Measurements from ENCODE around the gene TTC23. TPM values are rescaled to one million over a fixed set of nuclear protein-coding genes. Genes with fewer than 3 reads are reported as not detected.
"Not testable (repeated sequence)": the region's sequence is repeated elsewhere in the genome, so short reads cannot be mapped to it uniquely, and the experiment has no call there.

TTC23 gene
- total RNA-seq, 1 donor from 2014 or later = 19.1 TPM

DNA sequence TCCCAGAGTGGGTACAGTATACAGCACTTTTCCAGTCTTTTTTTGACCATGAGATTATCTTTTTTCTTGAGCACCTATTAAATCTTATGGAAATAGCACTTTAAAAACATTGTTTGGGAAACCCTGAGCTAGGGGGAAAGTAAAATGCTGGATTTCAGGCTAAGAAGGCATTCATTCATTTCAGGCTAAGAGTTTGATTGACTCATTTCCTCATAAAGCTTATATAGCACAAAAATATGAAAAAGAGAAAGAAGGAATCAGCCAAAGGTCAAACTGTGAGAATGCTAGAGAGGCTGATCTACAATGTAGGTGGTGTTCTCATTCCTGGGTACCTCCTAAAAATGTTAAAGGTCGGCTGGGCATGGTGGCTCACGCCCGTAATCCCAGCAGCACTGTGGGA lies 10.5 kb downstream of the TTC23 start:
- Histone ChIP-seq H3K9me3 (no peaks in the 10 kb centered on the region), H3K27me3 (no peaks in the 10 kb centered on the region), H3K4me3 (no peak overlapping the region), H3K4me1 (no peaks in the 10 kb centered on the region), H3K27ac (no peak overlapping the region), H3K36me3 (peaks cover 14% of the 10 kb centered on the region)
- DNase-seq (no peak), ATAC-seq (no peak)
- TF ChIP-seq, protein P1, sequence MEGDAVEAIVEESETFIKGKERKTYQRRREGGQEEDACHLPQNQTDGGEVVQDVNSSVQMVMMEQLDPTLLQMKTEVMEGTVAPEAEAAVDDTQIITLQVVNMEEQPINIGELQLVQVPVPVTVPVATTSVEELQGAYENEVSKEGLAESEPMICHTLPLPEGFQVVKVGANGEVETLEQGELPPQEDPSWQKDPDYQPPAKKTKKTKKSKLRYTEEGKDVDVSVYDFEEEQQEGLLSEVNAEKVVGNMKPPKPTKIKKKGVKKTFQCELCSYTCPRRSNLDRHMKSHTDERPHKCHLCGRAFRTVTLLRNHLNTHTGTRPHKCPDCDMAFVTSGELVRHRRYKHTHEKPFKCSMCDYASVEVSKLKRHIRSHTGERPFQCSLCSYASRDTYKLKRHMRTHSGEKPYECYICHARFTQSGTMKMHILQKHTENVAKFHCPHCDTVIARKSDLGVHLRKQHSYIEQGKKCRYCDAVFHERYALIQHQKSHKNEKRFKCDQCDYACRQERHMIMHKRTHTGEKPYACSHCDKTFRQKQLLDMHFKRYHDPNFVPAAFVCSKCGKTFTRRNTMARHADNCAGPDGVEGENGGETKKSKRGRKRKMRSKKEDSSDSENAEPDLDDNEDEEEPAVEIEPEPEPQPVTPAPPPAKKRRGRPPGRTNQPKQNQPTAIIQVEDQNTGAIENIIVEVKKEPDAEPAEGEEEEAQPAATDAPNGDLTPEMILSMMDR (IDR thresholded peaks at IDR 0.05) = no peak
- intact Hi-C loops (cut with DNase I) = no loop called here

- DNase-seq; H3K36me3 ChIP-seq; H3K4me1 ChIP-seq; H3K9me3 ChIP-seq; ATAC-seq; H3K27ac ChIP-seq; H3K27me3 ChIP-seq; H3K4me3 ChIP-seq; intact Hi-C loops (cut with DNase I): not testable (repeated sequence)
Observed at GRCh38 chr15:99234160-99234559, 15.2 kb downstream of the TTC23 start.

GRCh38 chr15:99232740-99233139 lies 16.6 kb downstream of the TTC23 start:
- Histone ChIP-seq H3K36me3 (peaks cover 10% of the 10 kb centered on the region), H3K27ac (no peak overlapping the region), H3K4me1 (no peaks in the 10 kb centered on the region), H3K9me3 (no peaks in the 10 kb centered on the region), H3K4me3 (no peak overlapping the region), H3K27me3 (no peaks in the 10 kb centered on the region)
- ATAC-seq (no peak), DNase-seq (no peak)
- TF ChIP-seq, protein P1 (IDR thresholded peaks at IDR 0.05) = no peak
- intact Hi-C loops (cut with DNase I) = no loop called here

DNA sequence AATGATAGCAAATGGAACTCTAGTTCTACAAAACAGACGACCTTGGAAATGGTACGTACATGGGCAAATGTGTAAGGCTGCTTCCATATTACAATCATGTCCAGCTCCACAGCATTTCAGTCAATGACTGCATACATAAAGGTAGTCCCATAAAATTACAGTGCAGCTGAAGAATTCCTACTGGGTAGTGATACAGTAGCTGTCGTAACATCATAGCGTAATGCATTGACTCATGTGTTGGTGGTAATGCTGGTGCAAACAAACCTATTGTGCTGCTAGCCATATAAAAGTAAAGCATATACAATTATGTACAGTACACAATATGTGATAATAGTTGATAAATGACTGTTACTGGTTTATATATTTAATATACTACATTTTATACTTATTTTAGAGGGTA lies 18.5 kb downstream of the TTC23 start:
- Histone ChIP-seq H3K27me3 (no peaks in the 10 kb centered on the region), H3K27ac (no peak overlapping the region), H3K4me3 (no peak overlapping the region), H3K9me3 (no peaks in the 10 kb centered on the region), H3K4me1 (no peaks in the 10 kb centered on the region), H3K36me3 (peaks cover 20% of the 10 kb centered on the region)
- ATAC-seq (no peak), DNase-seq (no peak)
- TF ChIP-seq, protein P1 (IDR thresholded peaks at IDR 0.05) = no peak
- intact Hi-C loops (cut with DNase I) = no loop called here

DNA sequence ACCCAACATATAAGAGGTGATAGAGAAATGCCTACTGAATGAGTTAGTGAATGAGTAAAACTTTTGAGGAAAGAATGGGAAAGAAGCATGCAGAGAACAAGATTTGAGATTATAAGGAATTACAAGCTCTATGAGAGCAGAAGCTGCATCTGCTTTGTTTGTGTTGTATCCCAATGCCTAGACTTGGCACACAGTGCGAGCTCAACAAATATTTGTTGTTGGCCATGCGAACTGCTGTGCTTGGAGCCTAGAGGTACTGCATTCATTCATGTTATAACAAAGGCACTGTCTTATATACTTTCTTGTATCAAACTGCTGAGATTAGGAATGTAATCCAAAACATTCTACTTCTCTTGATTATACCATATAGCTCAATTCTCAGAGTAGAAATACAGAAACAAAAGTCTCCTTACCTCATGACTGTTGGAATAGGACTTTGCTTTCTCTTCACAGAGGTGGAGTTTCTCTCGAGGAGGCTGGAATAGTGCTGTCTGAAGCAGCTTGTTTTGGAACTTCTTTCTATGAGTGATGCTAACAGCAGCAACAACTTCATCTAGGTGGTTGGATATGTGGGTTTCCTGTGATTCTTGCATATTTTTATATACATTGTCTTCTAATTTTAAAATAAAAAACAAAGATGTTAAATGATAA lies 21.1 kb downstream of the TTC23 start:
- DNase-seq = no peak
- H3K27me3 ChIP-seq = no peaks in the 10 kb centered on the region
- peaks cover 32% of the 10 kb centered on the region for H3K36me3 ChIP-seq
- no peak for ATAC-seq
- TF ChIP-seq, protein P1 (IDR thresholded peaks at IDR 0.05) = no peak
- no peaks in the 10 kb centered on the region for H3K4me1 ChIP-seq
- H3K27ac ChIP-seq = no peak overlapping the region
- no peak overlapping the region for H3K4me3 ChIP-seq
- intact Hi-C loops (cut with DNase I) = no loop called here
- H3K9me3 ChIP-seq = no peaks in the 10 kb centered on the region

DNA sequence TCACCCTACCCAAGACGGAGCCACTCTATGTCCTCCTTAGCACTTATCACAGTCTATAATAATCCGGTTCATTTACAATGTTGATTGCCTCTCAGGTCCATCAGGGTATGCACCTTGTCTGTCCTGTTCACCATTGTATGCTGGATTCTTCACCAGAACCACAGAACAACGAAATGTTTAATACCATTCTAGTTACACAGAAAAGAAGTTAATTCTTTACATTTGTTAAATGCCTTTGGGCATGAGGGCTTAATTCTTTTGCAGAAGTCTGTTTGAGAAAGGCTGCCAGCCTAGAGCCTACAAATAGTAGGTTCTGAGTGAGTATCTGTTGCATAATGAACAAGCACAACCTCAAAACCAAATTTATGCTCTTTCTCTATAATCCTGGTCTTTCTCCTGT lies 22.6 kb downstream of the TTC23 start:
- intact Hi-C loops (cut with DNase I) = no loop called here
- Histone ChIP-seq H3K4me1 (no peaks in the 10 kb centered on the region), H3K27ac (no peak overlapping the region), H3K9me3 (no peaks in the 10 kb centered on the region), H3K4me3 (no peak overlapping the region), H3K36me3 (peaks cover 41% of the 10 kb centered on the region), H3K27me3 (no peaks in the 10 kb centered on the region)
- no peak for ATAC-seq
- no peak for DNase-seq
- TF ChIP-seq, protein P1 (IDR thresholded peaks at IDR 0.05) = no peak

All from upper lobe of right lung (tissue), 1 donor.